Activated effector memory CD4-positive, alpha-beta T cell treated with Interleukin-2 at 50 U/mL for 16 hours (primary cell): ENCODE measurements around the gene USP2.

Experiments
- DNase-seq: peaks from one replicate; pipeline ENCODE4 v3.0.0-alpha.2; 2020

Gene USP2

DNA sequence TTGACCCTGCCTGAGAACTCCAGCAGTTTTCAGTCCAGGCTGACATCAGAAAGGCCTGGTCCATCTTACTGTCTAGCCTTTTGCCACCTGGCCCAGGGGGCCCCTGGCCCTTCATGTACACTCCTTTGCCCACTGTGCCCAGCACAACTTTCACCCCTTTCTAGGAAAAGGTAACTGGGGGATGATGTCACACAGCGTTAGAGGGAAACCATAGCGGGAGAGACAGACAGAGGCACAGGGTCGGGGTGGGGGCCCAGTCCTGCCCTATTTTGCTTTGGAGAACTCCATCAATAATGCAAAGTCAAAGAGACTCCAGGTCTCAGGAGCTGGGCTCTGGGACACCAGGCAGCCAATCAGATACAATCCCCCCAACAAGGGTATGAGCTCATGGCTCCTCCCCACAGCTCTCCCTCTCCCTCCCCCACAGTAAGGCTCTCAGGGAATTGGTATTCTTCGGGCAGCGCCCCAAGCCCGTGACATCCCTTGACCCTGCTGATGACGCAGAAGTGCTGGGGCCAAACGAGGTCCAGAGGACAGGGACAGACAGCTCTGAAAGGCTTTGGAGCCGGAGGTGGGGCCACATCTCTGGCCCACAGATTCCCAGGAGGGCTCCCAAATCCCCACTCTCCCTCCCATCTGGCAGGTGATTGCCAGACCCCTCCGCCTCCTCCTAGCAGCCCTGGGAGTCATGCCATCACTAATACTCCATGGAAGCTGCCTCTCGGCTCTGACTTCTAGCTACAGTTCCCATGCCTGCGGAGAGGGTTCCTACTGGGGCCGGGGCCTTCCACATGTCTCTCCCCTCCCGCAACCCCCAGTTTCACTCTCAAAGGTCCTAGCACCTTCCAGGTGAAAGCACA lies 5.9 kb downstream of the USP2 start:
- no peak for DNase-seq

DNA sequence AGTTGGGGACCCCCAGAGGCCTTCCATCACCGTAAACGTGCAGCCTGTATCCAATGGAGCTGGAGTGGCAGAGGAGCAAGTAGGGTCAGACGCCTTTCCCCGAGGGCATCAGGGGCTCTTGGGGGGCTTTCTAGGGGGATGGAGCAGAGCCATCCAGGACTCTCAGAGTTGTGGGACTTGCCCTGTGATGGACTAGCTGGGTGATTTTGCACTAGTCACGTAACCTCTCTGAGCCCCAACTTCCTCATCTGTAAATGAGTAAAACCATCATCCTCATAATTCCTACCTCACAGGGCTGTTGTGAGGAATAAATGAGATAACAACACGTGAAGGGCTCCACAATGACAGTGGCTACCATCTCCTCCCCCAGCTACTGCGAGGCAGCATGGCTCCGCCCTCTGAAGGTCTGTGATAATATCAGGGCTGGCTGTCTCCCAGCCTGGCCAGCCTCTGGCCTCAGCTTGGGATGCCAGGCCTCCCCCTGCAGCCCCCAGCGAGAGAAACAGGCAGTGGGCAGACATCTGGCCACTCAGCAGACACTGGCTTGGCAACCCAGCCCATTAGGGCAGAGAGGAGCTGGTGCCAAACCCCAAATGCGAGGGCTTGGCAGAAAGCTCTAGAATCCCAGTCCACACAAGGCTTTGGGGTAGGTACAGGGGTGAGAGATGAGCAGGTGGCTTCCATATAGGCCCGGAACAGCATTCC lies 6.7 kb downstream of the USP2 start:
- no peak for DNase-seq

DNA sequence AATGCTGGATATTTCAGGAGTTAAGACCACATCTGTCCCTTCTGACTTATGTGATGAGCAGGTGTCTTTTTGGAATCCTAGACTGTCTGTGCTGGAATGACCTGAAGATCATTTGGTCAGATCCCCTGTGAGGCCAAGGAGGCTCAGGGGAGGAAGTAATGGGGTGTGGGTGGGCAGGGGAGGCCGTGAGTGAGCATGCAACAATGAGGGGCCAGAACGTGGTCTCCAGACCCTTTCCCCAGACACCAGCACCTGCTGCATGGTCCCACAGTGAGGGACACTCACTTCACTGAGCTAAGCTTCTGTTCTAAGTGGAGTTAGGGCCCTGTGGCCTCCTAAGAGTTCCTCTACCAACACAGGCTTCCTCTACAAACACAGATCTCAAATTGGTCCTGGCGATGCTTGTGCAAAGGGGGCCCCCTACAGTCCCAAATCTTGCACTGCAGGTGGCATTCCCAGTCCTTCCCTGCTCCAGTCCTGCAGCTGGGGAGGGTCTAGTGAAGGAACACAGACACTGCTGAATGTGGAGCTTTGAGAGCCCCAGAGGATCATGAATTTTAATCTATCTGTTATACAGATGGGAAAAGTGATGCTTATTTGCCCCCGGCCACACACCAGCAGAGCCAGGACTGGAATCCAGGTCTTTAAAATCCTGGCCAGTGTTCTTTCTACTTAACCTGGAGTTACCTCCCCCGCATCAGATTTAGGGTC lies 7.4 kb downstream of the USP2 start:
- DNase-seq = no peak

DNA sequence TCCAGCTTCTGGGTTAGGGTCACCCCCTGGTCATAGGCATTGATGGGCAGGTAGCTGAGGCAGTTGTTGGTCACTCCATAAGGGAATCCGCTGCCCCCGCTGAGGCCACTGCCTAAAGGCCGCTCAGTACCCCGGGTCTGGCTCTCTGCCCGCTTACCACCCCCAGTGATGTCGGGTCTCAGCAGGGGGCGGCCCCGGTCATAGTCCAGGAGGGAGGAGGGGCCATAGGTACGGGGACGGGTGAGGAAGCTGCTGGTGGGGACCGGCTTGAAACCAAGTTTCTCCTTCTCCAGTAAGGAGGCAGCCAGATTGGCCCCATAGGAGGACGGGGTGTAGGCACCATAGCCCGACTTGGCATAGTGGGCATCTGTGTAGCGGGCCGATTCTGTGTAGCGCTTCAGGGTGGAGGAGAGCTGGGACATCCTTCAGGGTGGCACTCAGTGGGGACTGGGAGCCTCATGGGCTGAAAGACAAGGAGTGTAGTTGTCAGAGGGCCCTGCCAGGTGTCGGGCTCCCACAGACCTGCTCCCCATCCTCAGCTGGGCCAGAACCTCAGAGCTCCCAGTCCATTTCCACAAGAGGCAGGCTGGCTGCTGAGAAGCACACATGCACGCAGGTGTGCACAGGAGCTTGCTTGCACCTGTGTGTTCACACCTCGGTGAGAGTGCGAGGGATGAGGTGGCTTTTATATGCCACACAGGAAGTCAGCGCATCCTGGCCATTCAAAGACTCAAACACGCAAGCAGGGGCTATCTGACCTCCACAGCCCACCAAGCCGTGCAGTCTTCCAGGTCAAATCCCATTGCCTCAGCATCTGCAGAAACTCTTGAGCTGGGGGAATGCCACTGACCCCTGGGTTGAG lies 8.2 kb downstream of the USP2 start:
- DNase-seq = no peak

DNA sequence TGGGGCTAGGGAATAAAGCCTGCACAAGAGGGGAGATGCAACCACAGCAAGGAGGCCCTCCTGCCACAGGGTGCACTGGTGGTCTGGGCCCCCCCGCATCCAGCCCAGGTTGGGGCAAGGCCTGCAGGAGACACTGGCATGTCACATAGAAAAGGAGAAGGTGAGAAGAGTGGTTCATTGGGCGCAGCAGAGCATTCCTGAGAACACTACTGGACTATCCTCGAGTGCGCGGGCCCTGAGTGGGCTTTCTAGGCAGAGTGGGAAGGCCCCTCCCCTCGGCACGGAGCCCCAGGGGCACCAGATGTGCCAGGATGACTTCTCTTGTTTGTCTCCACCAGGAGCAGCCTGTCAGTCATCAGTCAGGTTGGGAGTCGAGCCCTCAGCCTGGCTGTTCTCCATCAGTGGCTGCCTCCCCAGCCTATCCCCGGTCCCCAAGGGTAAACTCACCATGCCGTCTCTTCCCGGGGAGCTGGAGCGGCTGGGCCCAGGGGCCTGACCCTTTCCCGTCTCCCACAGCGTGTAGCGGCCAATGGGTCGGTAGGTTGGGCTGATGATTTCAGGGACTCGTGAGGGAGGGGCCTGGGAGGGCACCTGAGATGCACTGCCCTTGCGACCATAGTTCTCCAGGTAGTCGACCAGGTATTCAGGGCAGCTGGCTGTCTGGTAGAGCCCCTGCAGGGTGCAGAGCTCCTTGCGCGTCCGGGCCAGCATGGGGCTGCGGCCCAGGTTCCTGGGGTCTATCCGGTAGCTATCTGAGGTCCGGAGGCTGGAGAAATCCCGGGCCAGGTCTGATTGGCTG lies 9.0 kb downstream of the USP2 start:
- no peak for DNase-seq

DNA sequence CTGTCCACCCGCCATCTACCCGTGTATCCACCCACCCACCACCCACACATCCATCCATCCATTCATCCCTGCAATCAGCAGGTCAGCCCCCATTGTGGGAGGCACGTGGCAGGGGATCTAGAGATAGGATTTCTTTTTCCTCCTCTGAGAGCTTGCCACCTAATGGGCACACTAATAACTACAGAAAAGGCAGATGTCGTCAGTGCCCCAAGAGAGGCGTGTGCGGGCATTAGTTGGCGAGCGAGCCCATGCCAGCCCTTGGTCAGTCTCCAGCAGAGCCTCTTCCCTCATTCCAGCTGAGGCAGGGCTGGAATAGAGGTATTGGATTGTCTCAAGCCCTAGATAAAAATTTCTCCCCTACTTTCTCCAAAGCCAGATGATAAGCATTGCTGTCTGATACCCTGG lies 9.7 kb downstream of the USP2 start:
- no peak for DNase-seq

DNA sequence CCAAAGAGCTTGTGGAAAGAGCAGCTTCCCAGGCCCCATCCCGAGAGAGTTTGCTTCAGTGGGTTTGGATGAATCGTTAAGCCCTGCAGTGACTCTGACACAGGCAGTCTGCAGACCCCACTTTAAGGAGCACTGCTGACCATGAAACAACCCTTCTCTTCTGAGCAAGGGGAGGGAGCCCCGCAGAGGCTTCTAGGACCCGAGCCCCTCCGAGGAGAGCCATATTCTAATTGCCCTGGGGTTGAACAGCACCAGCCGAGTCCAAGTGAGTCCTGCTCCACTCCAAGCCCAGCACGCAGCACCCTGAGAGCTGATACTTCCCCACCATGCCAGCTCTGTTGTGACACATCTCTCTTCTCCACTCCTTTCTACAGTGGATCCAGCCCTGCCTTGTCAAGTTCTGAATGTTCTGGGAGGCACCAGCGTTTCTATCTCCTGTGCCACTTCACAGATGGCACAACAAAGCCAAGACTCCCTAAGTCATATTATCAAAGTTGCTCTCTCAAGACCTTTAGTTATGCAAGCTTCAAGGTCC lies 10.4 kb downstream of the USP2 start:
- no peak for DNase-seq

DNA sequence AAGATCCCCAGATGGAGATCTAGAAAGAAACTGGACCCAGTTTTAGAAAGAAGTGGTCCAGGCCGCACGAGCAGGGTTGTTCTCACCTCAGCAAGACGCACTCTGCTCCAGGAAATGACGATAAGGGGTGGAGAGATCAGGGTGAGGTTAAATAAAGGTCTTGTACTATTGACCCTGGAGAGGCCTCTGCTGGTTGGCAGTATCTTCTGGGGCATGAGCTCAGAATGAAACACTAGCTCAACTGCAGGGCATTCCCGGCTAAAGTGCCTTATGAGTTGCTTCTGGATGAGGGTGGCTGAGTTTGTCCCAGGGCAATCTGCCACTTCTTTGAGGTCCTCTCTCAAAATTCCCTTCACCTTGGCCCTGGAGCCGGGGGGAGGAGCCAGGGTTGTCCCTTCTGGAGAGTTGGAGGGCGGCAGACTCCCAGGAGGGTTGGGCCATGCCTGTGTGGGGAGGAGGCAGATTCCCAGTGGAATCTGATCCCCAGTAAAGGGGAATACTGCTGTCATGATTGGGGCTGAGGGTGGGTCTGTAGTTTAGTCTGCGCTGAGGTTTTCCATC lies 10.9 kb downstream of the USP2 start:
- DNase-seq = no peak

DNA sequence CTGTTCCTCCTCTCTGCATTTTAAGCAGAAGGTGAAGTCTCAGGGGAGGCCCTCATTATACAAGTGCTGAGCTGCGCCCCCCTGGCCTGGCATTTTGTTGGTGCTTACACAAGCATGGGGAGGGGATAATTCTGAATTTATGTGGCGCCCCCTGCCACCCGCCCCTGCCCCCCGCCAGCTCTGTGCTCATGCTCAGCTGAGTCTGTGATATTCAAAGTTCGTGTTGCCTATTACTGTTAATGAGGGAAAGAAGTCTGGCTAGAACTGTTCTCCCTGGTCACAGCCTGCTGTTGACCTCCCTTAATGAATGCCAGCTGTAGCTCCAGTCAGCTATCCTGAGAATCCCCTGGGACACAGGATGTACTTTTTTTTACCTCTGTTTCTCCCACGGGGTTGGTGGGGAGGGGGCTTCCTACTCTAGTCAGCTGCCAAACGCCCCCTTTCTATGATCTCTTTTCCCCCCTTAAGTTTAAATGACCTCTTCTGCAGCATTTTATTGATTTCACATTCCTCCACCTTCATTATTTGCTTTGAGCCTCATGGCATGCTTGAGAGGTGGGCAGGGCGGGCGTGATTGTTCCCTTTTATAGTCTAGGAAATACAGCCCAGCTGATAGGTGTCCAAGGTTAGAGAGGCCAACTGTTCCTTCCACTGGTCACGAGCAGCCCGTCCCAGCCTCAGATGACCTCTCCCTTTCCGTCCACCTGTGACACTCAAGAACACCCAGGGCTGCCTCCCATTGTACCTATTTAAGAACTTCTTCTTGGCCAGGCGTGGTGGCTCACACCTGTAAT lies 12.2 kb downstream of the USP2 start:
- DNase-seq = no peak

DNA sequence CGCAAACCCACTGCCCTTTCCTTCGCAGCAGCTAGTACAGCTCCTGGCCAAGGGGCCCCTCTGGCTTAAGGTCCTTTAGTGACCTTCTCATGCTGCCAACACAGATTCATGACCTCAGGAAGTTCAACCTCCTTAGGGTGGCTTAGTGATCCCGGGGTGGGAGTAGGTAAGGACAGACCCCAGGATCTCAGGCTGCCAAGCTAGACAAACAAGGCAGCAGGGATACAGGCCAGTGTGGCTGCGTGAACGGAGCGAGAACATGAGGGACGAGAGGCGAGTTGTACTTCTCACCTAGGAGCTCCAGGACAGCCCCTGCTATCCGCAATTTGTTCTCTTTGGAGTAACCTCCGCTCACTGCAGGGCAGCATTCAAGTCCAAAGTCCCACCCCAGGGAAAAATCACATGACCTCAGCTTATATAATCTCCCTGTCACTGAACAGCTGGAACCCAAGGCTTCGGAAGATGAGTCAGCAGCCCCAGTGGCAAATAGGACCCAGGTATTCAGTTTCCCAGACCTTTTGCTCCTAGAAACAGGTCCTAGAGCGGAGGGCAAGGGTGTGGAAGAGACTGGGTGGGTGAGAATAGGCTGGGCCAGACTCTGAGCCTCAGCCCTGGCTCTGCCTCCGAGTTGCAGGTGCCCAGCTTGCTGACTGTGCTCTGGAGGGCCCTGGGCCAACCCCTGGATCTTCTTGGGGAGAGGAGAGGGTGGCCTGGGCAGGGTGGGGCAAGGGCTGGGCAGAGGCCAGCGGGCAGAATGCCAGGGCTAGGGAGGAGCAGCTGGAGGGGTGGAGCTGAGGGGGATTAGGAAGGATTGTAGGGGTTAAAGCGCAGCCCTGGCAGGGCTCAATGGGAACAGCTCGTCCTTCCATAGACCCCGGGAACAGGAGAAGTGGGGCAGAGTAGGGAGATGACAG lies 13.1 kb downstream of the USP2 start:
- no peak for DNase-seq

DNA sequence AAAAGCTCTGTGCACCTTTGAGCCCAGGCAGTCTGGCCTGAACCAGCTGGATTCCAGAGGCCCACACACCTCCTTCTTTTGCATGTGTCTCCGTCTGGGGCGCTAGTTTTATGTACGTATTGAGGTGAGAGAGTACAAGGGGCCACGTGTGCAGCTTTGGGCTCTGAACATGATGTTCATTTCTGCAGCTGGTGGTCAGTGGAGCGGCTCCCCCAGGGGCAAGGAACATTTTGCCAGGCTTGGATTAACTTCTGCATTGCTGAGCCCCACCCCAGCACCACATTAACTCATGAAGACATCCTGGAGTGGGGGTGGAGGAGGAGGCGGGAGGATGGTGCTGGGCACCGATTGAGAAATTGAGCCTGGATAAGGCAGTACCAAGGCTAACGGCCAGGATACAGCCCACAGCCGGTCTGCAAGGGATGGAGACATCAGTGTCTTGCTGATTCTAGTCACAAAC lies 13.8 kb downstream of the USP2 start:
- DNase-seq = no peak

DNA sequence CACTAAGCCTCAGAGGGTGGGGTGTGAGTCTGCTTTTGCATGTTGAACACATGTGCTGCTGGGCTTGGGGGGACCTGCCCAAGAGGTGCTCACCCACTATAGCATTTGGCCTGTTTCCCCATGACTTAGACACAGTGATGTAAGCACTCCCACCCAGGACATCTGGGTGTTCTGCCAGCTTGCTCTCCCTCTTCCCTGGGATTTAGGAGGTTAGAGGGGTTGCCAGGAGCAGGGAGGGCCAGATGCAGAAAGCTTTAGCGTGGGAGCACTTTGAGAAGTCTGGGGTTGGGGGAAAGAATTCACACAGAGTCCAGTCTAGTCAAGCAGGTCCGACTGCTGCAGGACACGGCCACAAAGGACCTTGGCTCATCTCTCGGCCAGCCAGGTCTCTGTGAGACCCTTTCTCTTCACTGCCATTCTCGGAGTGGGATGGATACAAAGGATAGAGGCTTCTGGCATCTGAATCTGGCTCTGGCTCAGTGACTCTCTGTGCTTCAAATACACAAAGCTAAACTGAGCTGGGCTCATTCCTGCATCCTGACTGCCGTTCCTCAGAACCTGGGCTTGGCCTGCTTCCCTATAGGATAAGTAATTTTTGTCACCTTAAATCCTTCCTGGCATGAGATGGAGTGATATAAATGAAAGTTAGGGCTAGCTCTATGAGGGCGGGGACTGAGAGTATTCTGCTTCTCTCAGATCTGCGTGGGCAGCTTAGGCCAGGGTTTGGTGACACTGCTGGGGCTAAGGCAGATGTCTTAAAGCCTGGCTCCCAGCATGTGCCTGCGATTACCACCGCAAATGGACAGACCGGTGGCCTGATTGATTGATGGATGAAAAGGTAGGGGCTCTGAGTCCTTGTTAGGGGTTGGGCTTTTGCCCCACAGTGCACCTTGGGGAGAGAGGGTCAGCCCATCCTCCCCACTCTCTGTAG lies 14.5 kb downstream of the USP2 start:
- DNase-seq = no peak

DNA sequence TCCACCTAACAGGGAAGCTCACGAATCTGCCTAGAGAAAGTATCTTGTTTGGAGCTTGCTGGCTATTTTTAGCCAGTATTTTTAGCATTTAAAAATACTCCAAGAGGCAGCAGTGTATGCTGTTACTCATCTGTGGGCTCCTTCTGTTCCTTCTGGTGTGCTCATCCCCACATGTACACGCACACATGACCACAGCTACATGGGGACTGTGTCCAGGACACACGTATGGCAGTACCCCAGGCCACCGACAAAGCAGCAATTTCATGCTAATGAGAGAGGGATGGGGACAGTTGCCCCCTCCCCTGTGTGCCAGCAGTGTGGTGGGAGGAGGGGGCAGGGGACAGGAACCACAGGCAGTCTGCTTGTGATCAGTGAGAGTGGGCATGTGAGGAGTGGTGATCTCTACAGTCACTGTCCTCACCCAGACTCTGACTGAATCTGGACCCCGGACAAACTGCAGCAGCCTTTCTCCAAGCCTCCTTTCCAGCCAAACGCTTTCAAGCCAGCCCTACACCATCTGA lies 16.4 kb downstream of the USP2 start:
- no peak for DNase-seq

DNA sequence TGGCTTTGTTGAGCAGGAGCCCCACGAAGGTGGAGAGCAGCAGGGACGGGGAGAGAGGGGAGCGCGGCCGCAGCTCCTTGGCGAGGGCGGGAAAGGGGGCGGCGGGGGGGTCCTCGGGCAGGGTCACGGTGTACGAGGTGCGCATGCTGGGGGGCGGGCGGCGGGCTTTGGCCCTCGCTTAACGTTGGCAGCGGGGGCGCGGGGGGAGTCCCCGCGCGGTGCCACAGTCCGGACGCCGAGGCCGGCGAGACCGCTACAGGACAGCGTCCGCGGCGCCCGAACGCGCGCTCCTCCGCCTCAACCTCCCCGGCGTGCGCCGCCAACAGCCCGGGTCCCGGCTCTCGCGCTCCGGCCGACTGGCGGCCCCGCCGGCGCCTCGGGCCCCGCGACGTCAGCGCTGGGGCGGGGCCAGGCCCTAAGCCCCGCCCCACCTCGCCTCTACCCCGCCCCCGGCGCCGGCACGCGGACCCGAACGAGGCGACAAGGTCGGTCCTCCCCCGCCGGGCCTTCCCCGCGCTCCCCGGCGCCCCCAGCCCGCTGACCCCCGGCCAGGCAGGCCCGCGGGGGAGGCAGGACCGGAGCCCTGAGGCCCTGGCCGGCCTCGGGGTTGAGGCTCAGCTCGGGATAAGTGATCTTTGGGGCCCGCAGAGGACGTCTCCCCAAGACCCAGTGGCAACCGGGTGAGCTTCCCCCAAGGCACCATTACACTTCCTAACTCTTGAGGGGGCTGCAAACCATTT lies 17.5 kb downstream of the USP2 start:
- peak; percentile 38 for DNase-seq

DNA sequence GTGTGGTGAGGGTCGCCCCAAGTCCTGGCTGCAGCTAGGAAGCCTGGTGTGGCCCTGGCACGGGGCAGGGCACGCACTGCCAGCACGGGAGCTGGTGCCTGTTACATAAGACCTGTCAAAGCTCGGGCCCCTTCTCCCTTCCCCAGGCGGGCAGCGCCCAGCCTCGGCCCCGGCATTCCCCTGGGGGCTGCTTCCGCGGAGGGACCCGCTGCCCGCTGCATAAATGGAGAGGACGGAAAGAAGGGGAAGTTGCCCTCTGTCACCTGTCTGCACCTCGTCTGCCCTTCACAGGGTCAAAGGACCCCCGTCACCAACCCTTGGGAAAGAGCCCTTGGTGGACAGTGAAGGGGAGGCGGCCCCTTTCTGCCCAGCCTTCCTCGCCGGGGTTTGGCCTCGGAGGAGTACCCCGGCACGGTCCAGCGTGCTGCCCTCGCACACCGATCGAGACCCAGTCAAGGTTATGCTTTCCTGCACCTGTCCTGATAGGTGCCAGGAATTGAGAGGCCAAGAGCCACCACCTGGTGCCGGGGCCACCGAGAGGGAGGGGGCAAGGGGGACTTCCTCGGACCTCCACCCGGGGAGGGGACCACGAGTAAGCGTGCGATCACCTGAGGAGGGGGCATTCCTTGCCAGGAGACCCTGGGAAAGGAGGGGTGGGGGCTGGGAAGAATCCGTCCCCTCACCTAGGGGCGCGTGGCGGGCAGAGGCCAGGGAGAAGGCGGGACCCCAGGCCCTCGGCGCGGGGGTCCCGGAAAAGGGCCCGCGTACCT lies 18.2 kb downstream of the USP2 start:
- DNase-seq = no peak

DNA sequence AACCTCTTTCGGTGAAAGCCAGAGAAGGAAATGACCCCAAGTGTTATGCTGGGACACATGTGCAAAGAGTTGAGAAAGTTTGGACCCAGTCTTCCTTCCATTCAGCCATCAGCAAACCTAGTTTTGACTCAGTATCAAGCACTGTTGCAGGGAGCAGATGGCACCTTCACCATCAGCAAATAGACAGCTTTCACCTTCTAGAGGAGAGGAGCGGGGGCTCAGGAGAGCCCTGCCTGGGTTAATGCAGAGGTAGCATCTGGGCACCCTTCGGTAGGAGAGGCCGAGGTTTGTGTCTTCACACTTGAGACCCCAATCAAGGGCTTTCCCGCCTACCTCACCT lies 18.8 kb downstream of the USP2 start:
- DNase-seq = no peak
